NCI-H1694 treated with DMSO at 0.1 percent for 48 hours (cell line): ENCODE data around the gene ZNF768.
"Not testable (repeated sequence)": the region's sequence is repeated elsewhere in the genome, so short reads cannot be mapped to it uniquely, and the experiment has no call there.

ENCODE experiments used
- DNase-seq: peaks from one replicate; lab custom pipeline; 2025; lab: John Stamatoyannopoulos, UW

The ZNF768 gene

GRCh38 chr16:30509081-30509765 lies 17.1 kb downstream of the ZNF768 start:
- DNase-seq, result no peak

GRCh38 chr16:30503403-30504296 lies 22.7 kb downstream of the ZNF768 start:
- DNase-seq, result no peak

GRCh38 chr16:30499284-30499683 lies 27.1 kb downstream of the ZNF768 start:
- DNase-seq, result no peak

- no peak for DNase-seq
Observed at GRCh38 chr16:30494709-30495108, 31.7 kb downstream of the ZNF768 start.

- no peak for DNase-seq
Observed at GRCh38 chr16:30493941-30494488, 32.4 kb downstream of the ZNF768 start.

- DNase-seq, result no peak
Observed at GRCh38 chr16:30491744-30492308, 34.5 kb downstream of the ZNF768 start.

- DNase-seq, result no peak
Observed at GRCh38 chr16:30491229-30491628, 35.1 kb downstream of the ZNF768 start.

GRCh38 chr16:30490210-30490609 lies 36.2 kb downstream of the ZNF768 start:
- DNase-seq, result no peak

- DNase-seq, result no peak
Observed at GRCh38 chr16:30488764-30489605, 37.4 kb downstream of the ZNF768 start.

- no peak for DNase-seq
Observed at GRCh38 chr16:30485818-30486436, 40.4 kb downstream of the ZNF768 start.

- no peak for DNase-seq
Observed at GRCh38 chr16:30484887-30485286, 41.5 kb downstream of the ZNF768 start.

- no peak for DNase-seq
Observed at GRCh38 chr16:30482366-30482765, 44.0 kb downstream of the ZNF768 start.

- no peak for DNase-seq
Observed at GRCh38 chr16:30481381-30481780, 45.0 kb downstream of the ZNF768 start.

GRCh38 chr16:30478766-30479478 lies 47.4 kb downstream of the ZNF768 start:
- DNase-seq, result no peak

GRCh38 chr16:30477773-30478172 lies 48.6 kb downstream of the ZNF768 start:
- not testable (repeated sequence) for DNase-seq

GRCh38 chr16:30476991-30477390 lies 49.4 kb downstream of the ZNF768 start:
- DNase-seq, result no peak

GRCh38 chr16:30474684-30475083 lies 51.7 kb downstream of the ZNF768 start:
- no peak for DNase-seq

GRCh38 chr16:30474074-30474452 lies 52.3 kb downstream of the ZNF768 start:
- DNase-seq, result no peak
